ENCODE data around the gene EXOC6B. TPM values are rescaled to one million over a fixed set of nuclear protein-coding genes. Genes with fewer than 3 reads are reported as not detected.

Gene EXOC6B
- total RNA-seq, 1 donor from 2014 or later = 8.4 TPM

GRCh38 chr2:72236445-72237067 lies 589.3 kb downstream of the EXOC6B start:
- Mint-ChIP-seq H3K27ac (no peak overlapping the region), H3K27me3 (no peaks in the 10 kb centered on the region), H3K4me3 (no peak overlapping the region), H3K9me3 (peaks cover 4% of the 10 kb centered on the region), H3K4me1 (peaks cover 6% of the 10 kb centered on the region), H3K36me3 (ENCODE audit: low read depth) (no peaks in the 10 kb centered on the region)
- no peak for DNase-seq
- intact Hi-C loops (cut with micrococcal nuclease) = no loop called here

GRCh38 chr2:72235497-72236415 lies 590.1 kb downstream of the EXOC6B start:
- intact Hi-C loops (cut with micrococcal nuclease) = no loop called here
- Mint-ChIP-seq H3K4me3 (no peak overlapping the region), H3K27ac (no peak overlapping the region), H3K4me1 (no peaks in the 10 kb centered on the region), H3K27me3 (no peaks in the 10 kb centered on the region), H3K36me3 (ENCODE audit: low read depth) (no peaks in the 10 kb centered on the region), H3K9me3 (no peaks in the 10 kb centered on the region)
- no peak for DNase-seq

- no peaks in the 10 kb centered on the region for H3K27me3 Mint-ChIP-seq
- intact Hi-C loops (cut with micrococcal nuclease) = no loop called here
- no peaks in the 10 kb centered on the region for H3K9me3 Mint-ChIP-seq
- no peak overlapping the region for H3K4me3 Mint-ChIP-seq
- H3K36me3 Mint-ChIP-seq (ENCODE audit: low read depth) = no peaks in the 10 kb centered on the region
- no peak overlapping the region for H3K27ac Mint-ChIP-seq
- no peak for DNase-seq
- no peaks in the 10 kb centered on the region for H3K4me1 Mint-ChIP-seq
Observed at GRCh38 chr2:72233211-72233610, 592.6 kb downstream of the EXOC6B start.

GRCh38 chr2:72222829-72223564 lies 602.8 kb downstream of the EXOC6B start:
- peaks cover 4% of the 10 kb centered on the region for H3K9me3 Mint-ChIP-seq
- no peaks in the 10 kb centered on the region for H3K4me1 Mint-ChIP-seq
- H3K4me3 Mint-ChIP-seq = no peak overlapping the region
- H3K27ac Mint-ChIP-seq = no peak overlapping the region
- intact Hi-C loops (cut with micrococcal nuclease) = no loop called here
- H3K36me3 Mint-ChIP-seq (ENCODE audit: low read depth) = no peaks in the 10 kb centered on the region
- DNase-seq = no peak
- peaks cover 2% of the 10 kb centered on the region for H3K27me3 Mint-ChIP-seq

- H3K4me3 Mint-ChIP-seq = no peak overlapping the region
- no peaks in the 10 kb centered on the region for H3K27me3 Mint-ChIP-seq
- H3K4me1 Mint-ChIP-seq = no peaks in the 10 kb centered on the region
- no peaks in the 10 kb centered on the region for H3K9me3 Mint-ChIP-seq
- intact Hi-C loops (cut with micrococcal nuclease) = no loop called here
- H3K27ac Mint-ChIP-seq = no peak overlapping the region
- H3K36me3 Mint-ChIP-seq (ENCODE audit: low read depth) = no peaks in the 10 kb centered on the region
- DNase-seq = no peak
Observed at GRCh38 chr2:72220170-72220569, 605.7 kb downstream of the EXOC6B start.

- H3K27me3 Mint-ChIP-seq = peaks cover 2% of the 10 kb centered on the region
- no peak overlapping the region for H3K27ac Mint-ChIP-seq
- intact Hi-C loops (cut with micrococcal nuclease) = no loop called here
- no peak for DNase-seq
- H3K9me3 Mint-ChIP-seq = no peaks in the 10 kb centered on the region
- H3K36me3 Mint-ChIP-seq (ENCODE audit: low read depth) = no peaks in the 10 kb centered on the region
- H3K4me3 Mint-ChIP-seq = no peak overlapping the region
- no peaks in the 10 kb centered on the region for H3K4me1 Mint-ChIP-seq
Observed at GRCh38 chr2:72214429-72215143, 611.2 kb downstream of the EXOC6B start.

GRCh38 chr2:72212486-72212855 lies 613.4 kb downstream of the EXOC6B start:
- Mint-ChIP-seq H3K27ac (no peak overlapping the region), H3K36me3 (ENCODE audit: low read depth) (no peaks in the 10 kb centered on the region), H3K9me3 (no peaks in the 10 kb centered on the region), H3K4me3 (no peak overlapping the region), H3K4me1 (no peaks in the 10 kb centered on the region), H3K27me3 (peaks cover 2% of the 10 kb centered on the region)
- no peak for DNase-seq
- intact Hi-C loops (cut with micrococcal nuclease) = no loop called here

GRCh38 chr2:72211777-72212485 lies 613.9 kb downstream of the EXOC6B start:
- intact Hi-C loops (cut with micrococcal nuclease) = no loop called here
- Mint-ChIP-seq H3K4me1 (no peaks in the 10 kb centered on the region), H3K27me3 (peaks cover 2% of the 10 kb centered on the region), H3K4me3 (no peak overlapping the region), H3K36me3 (ENCODE audit: low read depth) (no peaks in the 10 kb centered on the region), H3K27ac (no peak overlapping the region), H3K9me3 (no peaks in the 10 kb centered on the region)
- DNase-seq = no peak

GRCh38 chr2:72211350-72211749 lies 614.5 kb downstream of the EXOC6B start:
- intact Hi-C loops (cut with micrococcal nuclease) = no loop called here
- no peaks in the 10 kb centered on the region for H3K9me3 Mint-ChIP-seq
- H3K36me3 Mint-ChIP-seq (ENCODE audit: low read depth) = no peaks in the 10 kb centered on the region
- H3K27ac Mint-ChIP-seq = no peak overlapping the region
- no peaks in the 10 kb centered on the region for H3K4me1 Mint-ChIP-seq
- DNase-seq = no peak
- no peak overlapping the region for H3K4me3 Mint-ChIP-seq
- peaks cover 2% of the 10 kb centered on the region for H3K27me3 Mint-ChIP-seq

- H3K4me1 Mint-ChIP-seq = no peaks in the 10 kb centered on the region
- H3K36me3 Mint-ChIP-seq (ENCODE audit: low read depth) = no peaks in the 10 kb centered on the region
- intact Hi-C loops (cut with micrococcal nuclease) = no loop called here
- no peaks in the 10 kb centered on the region for H3K9me3 Mint-ChIP-seq
- H3K27ac Mint-ChIP-seq = no peak overlapping the region
- H3K4me3 Mint-ChIP-seq = no peak overlapping the region
- peaks cover 2% of the 10 kb centered on the region for H3K27me3 Mint-ChIP-seq
- DNase-seq = no peak
Observed at GRCh38 chr2:72210470-72210869, 615.4 kb downstream of the EXOC6B start.

- no peaks in the 10 kb centered on the region for H3K9me3 Mint-ChIP-seq
- peaks cover 2% of the 10 kb centered on the region for H3K27me3 Mint-ChIP-seq
- no peak for DNase-seq
- H3K27ac Mint-ChIP-seq = no peak overlapping the region
- H3K4me3 Mint-ChIP-seq = no peak overlapping the region
- H3K36me3 Mint-ChIP-seq (ENCODE audit: low read depth) = no peaks in the 10 kb centered on the region
- intact Hi-C loops (cut with micrococcal nuclease) = no loop called here
- no peaks in the 10 kb centered on the region for H3K4me1 Mint-ChIP-seq
Observed at GRCh38 chr2:72208225-72208624, 617.6 kb downstream of the EXOC6B start.

GRCh38 chr2:72207334-72207733 lies 618.5 kb downstream of the EXOC6B start:
- Mint-ChIP-seq H3K36me3 (ENCODE audit: low read depth) (no peaks in the 10 kb centered on the region), H3K27ac (no peak overlapping the region), H3K4me3 (no peak overlapping the region), H3K9me3 (no peaks in the 10 kb centered on the region), H3K27me3 (peaks cover 2% of the 10 kb centered on the region), H3K4me1 (no peaks in the 10 kb centered on the region)
- no peak for DNase-seq
- intact Hi-C loops (cut with micrococcal nuclease) = no loop called here

- Mint-ChIP-seq H3K27me3 (peaks cover 2% of the 10 kb centered on the region), H3K36me3 (ENCODE audit: low read depth) (no peaks in the 10 kb centered on the region), H3K9me3 (no peaks in the 10 kb centered on the region), H3K4me1 (no peaks in the 10 kb centered on the region), H3K27ac (no peak overlapping the region), H3K4me3 (no peak overlapping the region)
- no peak for DNase-seq
- intact Hi-C loops (cut with micrococcal nuclease) = no loop called here
Observed at GRCh38 chr2:72205504-72205881, 620.3 kb downstream of the EXOC6B start.
